ENCODE results near the gene ARL16. TPM values are rescaled to one million over a fixed set of nuclear protein-coding genes. Genes with fewer than 3 reads are reported as not detected.
A peak's percentile ranks its signal among the peaks of the same experiment; 100 is the strongest.

Gene ARL16
- total RNA-seq, 1 experiment from 2014 or later = 47.5 TPM

GRCh38 chr17:81715872-81716673 is 32.5 kb upstream of the ARL16 start:
- peaks cover 3 to 5% of the 10 kb centered on the region in 2 experiments; a peak in 3 of 4 replicates for H3K36me3 ChIP-seq (ENCODE audit: control insufficient read depth in 1 of 2, insufficient read depth in 2 of 2, low read length in 2 of 2)
- CTCF ChIA-PET = no interaction called here
- intact Hi-C loops (cut with micrococcal nuclease) = no loop called here

More at GRCh38 chr17:81715872-81716673, 32.5 kb upstream of the ARL16 start:
- no peak overlapping the region for H3K4me2 ChIP-seq (ENCODE audit: low read length)
- no peak for DNase-seq (ENCODE audit: low read depth, low spot score)
- H3K27me3 ChIP-seq (ENCODE audit: insufficient read depth, low read length) = no peaks in the 10 kb centered on the region
- no peak for ATAC-seq
- ChIA-PET RAD21 (ENCODE audit: low non-redundant PET in 1 of 2, low total read pairs in 2 of 2, uncharacterized antibody in 2 of 2, unreplicated experiment in 2 of 2) (no interaction called here), POLR2A (interaction anchor here (0.6 kb wide), 1 partner anchor 140 kb away, joined by 3 read pairs; no protein-coding TSS in a partner anchor)
- H3K9me3 ChIP-seq (ENCODE audit: control insufficient read depth in 1 of 2, insufficient read depth in 1 of 2, low read depth in 1 of 2, low read length in 2 of 2) = no peaks in the 10 kb centered on the region
- peaks cover 34% of the 10 kb centered on the region for H3K79me2 ChIP-seq (ENCODE audit: insufficient read depth, low read length)
- no peak overlapping the region for H2AFZ ChIP-seq (ENCODE audit: low read depth, low read length, poor library complexity, severe bottlenecking)
- no peak overlapping the region for H3K9ac ChIP-seq (ENCODE audit: low read length)
- TF ChIP-seq POLR2A (IDR thresholded peaks at IDR 0.05; ENCODE audit: borderline replicate concordance, extremely low read depth, insufficient read depth, insufficient read length) (no peak), CTCF (IDR thresholded peaks at IDR 0.05 in 2 of 3, conservative IDR thresholded peaks at IDR 0.05 in 1 of 3; ENCODE audit: borderline replicate concordance in 1 of 3, insufficient read depth in 1 of 3, low read depth in 2 of 3, low read length in 2 of 3) (peak in 1 of 3 experiments; percentile 28; a peak in 2 of 6 replicates), RAD21 (IDR thresholded peaks at IDR 0.05; ENCODE audit: low read depth) (no peak)
- peaks cover 19 to 27% of the 10 kb centered on the region in 2 experiments for H3K4me1 ChIP-seq (ENCODE audit: control insufficient read depth in 1 of 2, insufficient read depth in 2 of 2, low read length in 2 of 2)
- H3K27ac ChIP-seq (ENCODE audit: low read depth, low read length) = no peak overlapping the region
- no peak overlapping the region for H3K4me3 ChIP-seq (replicated peaks in 1 of 2; ENCODE audit: low read depth in 1 of 2, low read length in 2 of 2)
- no peaks in the 10 kb centered on the region for H4K20me1 ChIP-seq (ENCODE audit: insufficient read depth)
- no peaks in the 10 kb centered on the region for H3K9me2 ChIP-seq (ENCODE audit: insufficient read depth)
- no TSS peak for BruUV-seq (replicated peaks)
